Mesenteric fat pad (tissue), 1 donor: ENCODE measurements around the gene SHISA6. TPM values are rescaled to one million over a fixed set of nuclear protein-coding genes. Genes with fewer than 3 reads are reported as not detected.

Experiments used
- DNase-seq: peaks from one replicate; pipeline ENCODE4 v3.0.0-alpha.2; 2020; ENCODE audit warnings: low spot score
- total RNA-seq: library from RNA; stranded (reverse); fragmentation: NEBNext Ultra II Directional; extraction: Animal tissue kit (Norgen Biotek cat#: 25700); gene quantifications from one replicate; pipeline ENCODE4 v1.2.1, GENCODE V29; 2021
- donor health status: DM: yes; HTN: yes; CAD: no.

The SHISA6 gene
- total RNA-seq, 1 donor from 2014 or later, result 1.2 TPM

DNA sequence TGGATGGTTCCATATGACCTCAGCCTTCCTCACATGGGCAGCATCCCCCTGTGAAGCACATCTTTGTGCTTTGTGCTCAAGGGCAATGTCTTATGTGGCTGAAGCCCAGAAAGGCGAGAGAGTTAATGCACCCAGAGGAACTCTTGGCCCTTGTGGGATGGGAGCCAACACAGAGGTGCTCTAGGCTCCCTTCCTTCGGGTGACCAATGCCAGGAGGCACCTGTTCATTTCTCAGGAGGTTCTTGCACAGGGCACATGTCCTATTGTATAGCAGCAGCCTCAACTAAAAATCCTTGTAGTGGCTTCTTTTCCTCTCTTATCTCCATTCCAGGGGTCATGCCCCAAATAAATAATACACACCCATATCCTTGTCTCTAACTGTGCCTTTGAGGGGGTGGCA is 273.6 kb downstream of the SHISA6 start:
- no peak for DNase-seq

DNA sequence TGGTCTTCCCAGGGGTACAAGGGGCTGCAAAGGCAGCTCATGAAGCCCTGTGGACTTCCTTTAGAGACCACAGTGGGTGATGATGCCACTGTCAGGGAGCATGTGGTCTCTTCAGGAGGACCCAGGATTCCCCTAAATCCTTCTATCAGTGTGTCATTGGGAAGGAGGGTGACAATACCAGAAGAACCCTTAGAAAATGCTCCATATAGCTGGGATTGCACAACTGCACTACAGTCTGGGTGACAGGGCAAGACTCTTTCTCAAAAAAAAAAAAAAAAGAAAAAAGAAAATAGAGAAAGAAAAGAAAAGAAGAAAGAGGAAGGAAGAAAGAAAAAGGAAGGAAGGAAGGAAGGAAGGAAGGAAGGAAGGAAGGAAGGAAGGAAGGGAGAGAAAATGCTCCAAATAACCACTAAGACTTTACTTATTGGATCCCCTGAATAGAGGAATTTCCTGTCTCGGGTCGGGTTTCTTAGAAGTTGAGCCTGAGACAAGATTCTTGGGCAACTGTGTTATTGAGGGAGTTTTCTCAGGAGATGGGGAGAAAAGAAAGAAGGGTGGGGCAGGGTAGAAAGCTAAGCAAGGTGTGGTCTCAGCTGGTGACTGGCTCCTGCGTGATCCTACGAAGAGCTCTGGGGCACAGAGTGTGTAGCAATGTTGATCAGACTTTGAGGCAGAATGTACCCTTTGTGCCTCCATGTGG is 274.1 kb downstream of the SHISA6 start:
- DNase-seq, result no peak

DNA sequence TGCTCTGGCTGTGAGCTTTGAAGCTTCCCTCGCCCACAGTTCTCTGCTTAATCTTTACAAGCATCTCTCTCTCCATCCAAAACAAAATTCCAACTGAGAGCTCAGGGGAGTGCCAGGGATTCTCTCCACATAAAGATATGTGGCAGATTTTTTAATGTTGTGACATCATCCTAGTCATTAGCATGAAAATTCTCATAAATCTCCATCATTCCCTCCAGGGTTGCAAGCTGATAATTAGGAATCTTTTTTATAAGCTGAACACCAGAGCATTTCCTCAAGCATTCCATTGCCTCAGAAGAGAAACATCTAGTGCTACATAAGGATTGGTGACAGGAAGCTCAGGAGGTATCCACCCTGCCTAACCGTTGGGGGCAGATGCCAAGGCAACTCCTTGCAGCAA is 274.9 kb downstream of the SHISA6 start:
- no peak for DNase-seq

DNA sequence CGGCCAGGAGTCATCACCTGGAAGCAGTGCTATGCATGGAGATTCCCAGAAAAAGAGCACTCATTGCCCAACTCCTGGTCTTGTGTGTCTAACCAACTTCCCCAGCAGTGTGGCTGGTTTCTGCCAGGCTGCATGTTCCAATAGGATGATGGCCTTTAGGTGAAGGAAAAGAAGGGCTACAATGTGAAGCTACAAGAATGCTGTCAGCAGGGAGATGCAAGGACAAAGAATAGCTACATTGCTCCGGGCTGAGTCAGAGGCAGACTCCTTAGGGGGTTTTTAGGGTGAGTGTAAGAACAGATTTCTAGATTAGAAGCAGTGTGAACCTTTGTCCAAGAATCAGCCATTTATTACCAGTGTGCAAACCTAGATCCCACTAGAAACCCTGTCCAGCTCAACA is 294.2 kb downstream of the SHISA6 start:
- no peak for DNase-seq

DNA sequence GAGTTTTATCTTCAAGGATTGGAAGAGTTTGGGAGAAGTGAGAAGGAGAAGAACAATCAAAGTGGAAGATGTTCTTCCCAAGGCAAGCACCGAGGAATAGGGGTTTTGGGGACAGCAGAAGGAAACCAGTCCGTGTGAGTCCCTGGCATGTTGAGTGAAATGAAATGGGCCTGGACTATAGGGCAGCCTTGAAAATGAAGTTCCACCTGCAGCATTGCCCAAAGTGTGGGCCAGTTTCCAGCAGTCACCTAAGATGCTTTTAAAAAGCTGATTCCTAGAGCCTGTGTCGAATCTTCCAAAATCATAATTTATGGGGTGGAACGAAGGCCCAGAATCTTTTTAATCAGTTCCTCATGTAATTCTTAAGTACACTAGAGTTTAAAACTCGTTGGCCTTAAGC is 297.4 kb downstream of the SHISA6 start:
- DNase-seq, result no peak

DNA sequence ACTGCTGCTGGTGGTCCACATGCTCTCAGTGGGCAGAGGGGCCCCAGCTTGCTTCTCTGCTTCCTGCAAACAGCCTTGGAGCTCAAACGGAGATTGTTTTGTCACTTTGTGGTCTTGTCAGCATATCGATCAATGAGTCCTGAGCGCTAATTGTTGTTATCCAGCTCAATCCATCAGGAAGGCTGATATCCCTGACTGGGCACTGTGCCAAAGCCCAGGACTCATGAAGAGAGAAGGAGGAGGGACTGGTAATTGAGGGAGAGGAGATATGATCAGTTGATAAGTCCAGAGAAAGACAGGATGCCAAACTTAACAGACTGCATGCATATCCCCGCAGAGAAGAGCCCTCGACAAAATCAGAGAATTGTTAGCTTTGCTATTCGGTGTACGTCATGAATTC is 298.6 kb downstream of the SHISA6 start:
- DNase-seq, result no peak

DNA sequence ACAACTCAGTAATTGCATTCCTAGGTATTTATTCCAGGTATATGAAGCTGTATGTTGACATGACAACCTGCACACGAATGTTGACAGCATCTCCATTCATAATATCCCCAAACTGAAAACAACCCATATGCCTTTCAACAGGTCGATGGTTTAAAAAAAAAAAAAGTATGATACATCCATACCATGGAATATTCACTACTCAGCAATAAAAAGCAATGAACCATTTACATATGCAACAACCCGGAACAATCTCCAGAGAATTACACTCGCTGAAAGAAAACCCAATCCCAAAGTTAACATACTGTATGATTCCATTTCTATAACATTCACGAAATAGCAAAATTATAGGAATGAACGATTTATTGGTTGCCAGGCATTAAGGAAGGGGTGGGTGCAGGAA is 304.0 kb downstream of the SHISA6 start:
- DNase-seq, result no peak

DNA sequence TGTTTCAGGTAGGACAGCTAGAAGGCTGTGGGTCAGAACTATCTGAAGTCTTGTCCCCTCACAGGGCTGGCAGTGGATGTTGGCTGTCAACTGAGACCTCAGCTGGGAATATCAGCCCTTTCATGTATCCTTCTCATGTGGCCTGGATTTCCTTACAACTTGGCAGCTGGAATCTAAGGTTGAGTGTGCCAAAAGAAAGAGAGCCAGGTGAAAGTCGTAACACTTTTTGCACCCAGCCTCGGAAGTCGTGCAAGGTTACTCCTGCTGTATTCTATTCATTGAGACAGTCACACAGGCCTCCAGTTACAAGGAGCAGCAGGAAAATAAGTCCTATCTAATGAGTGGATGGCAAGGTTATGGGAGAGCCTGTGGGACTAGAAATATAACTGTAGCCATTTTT is 304.7 kb downstream of the SHISA6 start:
- DNase-seq, result no peak

DNA sequence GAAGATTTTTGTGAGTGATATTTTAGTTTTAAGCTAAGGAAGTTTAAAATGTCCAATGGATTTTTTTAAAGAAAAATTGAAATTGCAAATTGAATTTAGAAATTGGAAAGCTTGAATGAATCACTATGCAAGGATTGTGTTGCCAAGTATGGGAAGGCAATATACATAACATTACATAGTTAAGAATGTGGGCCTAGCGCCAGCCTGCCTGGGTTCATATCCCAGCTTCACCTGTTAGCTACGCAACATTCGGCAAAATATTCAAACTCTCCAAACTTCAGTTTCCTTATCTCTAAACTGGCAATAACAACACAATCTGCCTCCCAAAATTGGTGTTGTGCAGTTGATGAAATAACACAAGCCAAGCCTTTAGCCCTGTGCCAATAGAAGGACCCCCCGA is 306.8 kb downstream of the SHISA6 start:
- no peak for DNase-seq

DNA sequence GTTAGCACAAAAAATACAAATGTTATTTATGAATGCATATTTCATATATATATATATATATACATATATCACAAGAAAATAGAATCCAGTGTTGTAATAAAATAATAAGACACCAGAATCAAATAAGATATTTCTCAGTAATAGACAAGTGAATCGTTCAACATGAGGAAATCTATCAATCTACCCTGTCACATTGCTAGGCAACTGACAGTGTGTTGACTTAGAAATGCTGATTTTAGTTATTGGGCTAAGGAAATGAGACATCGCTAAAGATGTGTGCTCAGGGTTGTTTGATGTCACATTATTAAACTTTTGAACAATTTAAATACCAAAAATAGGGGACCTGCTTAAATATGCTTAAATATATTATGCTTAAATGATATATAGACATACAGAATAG is 307.4 kb downstream of the SHISA6 start:
- no peak for DNase-seq

DNA sequence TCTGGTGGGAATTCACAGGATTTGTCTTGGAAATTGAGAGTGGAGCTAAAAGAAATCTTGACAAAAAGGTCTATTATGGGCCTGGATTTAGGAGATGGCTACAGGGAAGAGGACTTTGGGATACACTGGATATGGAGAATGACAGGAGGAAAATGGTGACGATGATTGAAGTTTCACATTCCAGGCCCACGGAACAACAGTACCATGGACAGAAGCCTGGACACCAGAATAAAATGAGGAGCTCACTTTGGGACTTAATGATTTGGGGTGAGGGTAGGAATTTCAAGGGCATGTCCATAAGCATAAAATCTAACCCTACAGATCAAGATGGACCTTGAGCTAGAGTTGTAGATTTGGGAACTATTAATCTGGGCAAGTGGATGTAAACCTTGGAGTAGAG is 309.4 kb downstream of the SHISA6 start:
- no peak for DNase-seq

DNA sequence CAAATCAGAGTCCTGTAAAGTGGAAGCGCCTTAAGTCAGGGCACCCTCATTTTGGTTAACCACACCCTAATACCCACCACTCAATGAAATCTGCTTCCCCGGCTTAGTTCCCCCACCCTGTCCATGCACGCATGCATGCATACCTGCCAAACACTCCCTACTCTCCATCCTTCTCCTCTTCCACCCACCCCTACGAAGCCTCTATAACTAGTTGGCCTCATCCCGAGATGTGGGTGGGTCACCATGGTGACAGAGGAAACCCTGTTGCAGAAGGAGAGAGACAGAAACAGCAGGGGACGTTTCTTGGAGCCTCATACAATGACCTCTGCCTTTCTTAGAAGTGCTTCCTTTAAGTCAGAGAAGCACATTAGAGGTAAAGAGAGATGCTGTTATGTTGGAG is 310.4 kb downstream of the SHISA6 start:
- DNase-seq, result no peak

DNA sequence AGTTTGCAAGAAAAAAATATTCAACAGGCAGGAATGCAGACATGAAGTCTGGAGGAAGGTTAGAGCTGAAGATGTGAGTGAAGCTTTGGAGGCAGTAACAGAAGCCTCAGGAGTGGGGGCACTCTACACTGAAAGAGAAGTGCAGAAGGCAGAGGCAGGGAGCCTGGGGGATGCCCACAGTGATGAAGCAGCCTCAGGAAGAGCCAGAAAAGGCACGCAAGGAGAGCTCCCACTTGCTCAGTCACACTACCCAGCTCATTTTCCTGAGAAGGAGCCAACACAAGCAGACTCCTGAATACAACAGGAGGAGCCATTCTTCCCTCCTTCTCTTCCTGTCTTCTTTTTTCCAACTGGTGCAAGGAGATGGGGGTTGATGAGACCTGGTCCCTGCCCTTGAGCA is 312.1 kb downstream of the SHISA6 start:
- DNase-seq, result no peak

DNA sequence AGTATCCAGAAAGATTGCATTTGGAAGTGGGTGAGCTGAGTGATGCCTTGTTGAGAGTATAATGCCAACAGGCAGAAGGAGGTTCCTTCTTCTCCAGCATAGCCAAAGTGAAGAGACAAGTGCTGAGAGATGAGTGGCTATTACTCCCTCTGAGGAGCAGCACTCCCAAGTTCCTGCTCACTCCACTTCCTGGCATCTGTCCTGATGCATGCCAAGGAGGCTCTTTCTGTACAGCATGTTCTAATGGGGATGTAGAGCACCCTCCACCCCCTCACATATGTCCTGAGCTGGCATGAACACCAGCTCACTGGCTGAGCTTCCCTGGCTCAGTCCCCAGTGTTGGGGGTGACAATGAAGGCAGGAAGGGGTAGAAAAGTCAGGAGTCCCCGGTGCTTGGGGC is 313.0 kb downstream of the SHISA6 start:
- no peak for DNase-seq

DNA sequence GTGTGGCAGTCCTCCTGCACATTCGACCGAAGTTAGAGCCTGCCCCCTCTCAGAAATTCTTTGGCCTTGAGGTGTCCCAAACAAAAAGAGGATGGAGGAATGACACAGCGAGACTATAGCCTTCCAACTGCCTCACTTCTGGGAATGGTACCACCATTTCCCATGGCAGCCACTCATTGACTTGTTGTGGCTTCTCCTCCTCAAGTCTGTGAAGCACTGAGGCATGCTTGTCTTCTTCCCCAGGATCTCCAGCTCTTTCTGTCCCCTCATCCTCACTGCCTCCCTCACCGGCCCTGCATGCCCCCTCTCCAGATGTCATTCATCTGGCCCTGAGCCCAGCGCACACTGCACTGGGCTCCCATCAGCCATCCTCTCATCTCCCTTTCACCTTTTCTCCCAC is 313.5 kb downstream of the SHISA6 start:
- DNase-seq, result no peak

DNA sequence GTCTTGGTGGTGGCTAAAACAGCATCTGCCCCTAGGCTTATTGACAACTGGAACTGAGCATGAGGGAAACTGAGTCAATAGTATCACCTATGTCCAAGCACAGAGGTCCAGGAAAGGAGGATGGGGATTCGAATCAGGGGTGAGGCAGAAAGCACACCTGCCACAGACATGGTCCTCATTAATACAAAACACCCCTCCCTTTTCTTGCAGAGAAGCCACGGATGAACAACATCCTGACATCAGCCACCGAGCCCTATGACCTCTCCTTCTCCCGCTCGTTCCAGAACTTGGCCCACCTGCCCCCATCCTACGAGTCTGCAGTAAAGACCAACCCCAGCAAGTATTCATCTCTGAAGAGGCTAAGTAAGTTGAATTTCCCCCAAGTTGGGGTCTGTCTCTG is 314.5 kb downstream of the SHISA6 start:
- DNase-seq, result no peak

DNA sequence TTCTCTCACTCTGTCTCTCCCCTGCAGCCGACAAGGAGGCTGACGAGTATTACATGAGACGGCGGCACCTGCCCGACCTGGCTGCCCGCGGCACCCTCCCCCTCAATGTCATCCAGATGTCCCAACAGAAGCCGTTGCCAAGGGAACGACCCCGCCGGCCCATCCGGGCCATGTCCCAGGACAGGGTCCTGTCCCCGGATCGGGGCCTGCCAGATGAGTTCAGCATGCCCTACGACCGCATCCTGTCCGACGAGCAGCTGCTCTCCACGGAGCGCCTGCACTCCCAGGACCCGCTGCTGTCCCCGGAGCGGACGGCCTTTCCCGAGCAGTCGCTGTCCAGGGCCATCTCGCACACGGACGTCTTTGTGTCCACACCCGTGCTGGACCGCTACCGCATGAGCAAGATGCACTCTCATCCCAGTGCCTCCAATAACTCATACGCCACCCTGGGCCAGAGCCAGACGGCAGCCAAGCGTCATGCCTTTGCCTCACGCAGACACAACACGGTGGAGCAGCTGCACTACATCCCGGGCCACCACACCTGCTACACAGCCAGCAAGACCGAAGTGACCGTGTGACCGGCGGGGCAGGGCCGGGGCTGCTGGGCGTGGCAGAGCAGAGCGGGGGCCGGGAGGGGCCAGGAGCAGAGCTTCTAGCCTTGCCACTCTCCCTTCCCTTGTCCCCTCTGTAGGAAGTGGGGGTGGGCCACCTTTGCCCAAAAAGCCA is 316.9 kb downstream of the SHISA6 start:
- no peak for DNase-seq

DNA sequence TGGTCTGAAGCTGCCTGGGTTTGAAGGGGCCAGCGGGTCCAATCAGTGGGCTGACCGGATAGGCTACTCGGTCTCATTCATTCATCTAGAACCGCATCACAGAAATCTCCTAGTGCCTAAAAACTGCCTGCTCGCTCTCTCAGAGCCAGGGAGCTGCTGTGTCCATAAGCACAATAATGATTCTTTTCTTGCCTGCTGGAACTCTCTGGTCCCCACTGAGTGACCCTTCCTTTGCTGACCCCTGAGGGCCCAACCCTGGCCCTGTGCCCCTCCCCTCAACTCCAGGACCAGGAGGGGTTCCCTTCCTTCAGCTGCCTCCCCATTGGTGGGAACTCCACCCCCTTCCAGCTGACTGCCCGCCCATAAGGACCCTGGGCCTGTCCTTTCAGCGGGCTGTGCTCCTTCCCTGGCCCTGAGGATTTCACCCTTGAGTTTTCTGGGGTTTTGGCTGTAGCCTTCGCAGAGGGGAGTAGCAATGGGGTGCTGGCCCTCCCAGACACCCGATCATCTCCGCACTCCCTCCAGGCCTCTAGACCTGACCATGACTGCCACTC is 317.7 kb downstream of the SHISA6 start:
- DNase-seq, result no peak

DNA sequence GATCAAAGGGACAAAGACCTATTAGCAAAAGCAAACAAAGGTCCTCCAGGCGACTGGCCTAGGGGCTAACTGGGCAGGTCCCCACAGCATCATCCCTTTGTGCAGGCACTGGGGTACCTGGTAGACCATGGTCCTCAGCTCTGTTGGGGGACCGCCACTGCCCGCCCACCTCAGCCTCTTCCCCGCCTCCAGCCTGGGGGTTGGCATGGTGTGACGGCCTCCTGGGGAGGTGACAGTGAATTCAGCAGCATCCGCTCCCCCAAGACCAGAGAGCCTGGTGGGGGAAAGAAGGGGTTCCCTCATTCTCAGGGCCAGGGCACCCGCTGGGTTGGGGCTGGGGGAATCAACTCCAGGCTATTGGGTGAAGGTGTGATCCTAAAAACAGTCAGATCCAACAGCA is 318.6 kb downstream of the SHISA6 start:
- DNase-seq, result no peak

DNA sequence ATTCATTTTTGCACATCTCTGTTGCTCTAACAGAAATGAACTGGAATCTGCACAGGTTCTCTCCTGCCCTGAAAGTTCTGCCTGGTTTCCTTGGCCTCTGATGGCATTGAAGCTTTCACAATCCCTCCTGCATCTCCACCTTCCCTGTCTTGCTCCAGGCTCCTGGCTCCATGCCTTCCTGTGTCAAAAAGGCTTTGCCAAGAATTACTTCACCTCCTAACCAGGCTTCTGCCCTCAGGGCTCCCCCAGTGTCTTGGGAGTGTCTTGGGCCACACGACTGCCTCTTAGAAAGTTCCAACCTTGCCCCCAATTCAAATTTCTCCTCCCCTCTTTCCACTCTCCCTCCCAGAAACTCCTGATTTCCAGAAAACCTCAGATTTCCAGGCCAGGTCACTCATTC is 320.3 kb downstream of the SHISA6 start:
- no peak for DNase-seq

DNA sequence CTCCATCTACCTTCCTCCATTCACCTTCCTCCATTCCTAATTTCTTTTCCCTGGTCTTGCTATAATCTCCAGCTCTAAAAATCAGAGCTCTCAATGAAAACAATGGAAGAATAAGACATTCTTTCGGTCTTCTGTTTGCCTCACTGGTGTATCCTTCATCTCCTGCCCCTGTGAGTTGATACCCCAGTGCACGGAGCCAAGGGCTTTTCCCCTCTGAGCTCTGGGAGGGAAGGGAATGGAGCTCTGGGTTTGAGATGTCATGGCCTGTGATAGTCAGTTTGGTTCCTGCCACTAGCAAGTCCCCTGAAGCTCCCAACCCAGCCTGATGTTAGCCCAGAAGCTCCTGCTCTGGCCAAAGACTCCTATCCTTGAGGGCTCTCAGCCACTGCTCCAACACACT is 320.7 kb downstream of the SHISA6 start:
- no peak for DNase-seq

DNA sequence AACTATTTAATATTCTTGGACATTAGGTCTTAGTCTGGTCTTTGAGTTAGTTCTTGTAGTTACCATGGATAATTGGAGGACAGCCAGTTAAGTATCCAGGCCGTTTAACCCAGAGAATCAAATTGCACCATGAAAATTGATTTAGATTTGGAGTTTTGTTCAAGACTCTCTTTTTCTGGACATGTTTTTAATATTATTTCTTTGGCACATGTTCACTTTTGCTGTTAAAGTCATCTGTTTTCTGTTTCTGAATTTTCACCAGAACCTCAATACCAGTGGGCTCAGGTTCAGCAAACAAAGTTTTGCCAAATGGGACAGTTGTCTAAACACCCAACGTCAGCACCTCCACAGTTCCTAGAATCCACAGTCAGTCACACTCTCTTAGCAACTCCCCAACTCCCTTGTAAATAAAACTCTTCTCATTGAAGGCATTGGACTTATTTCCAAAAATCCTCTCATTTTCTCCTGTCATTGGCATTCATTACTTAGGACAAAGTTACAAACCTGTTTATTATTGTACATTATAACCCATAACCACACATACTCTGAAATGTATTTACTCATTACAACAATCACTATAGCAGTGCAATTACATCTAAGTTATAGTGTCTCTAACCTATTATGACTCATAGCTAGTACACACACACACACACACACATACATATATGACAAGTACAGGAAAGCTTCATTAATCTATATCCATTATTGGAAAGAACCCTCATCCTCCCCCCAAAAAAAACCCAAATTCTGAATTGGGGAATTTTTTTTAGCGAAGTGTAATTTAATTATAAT is 323.8 kb downstream of the SHISA6 start:
- no peak for DNase-seq
